A673 (cell line): ENCODE measurements around the gene RRP1. TPM values are rescaled to one million over a fixed set of nuclear protein-coding genes. Genes with fewer than 3 reads are reported as not detected.

ENCODE experiments used
- BruUV-seq: library from RNA; stranded (reverse); fragments of 400-500 nt; replicated peaks from 2 replicates; lab custom pipeline; 2021; lab: Mats Ljungman, UMichigan
- CTCF ChIA-PET: fragments of 300-600 bp; sonication (Branson Sonifier 250); formaldehyde crosslinking; loops from one replicate; lab custom pipeline; 2022; ENCODE audit warnings: antibody characterized with exemption; lab: Charles Lee
- POLR2A ChIA-PET: fragments of 300-600 bp; sonication (Branson Sonifier 250); formaldehyde crosslinking; loops from one replicate; lab custom pipeline; 2022; ENCODE audit warnings: antibody characterized with exemption; ENCODE audit not compliant: low non-redundant PET; lab: Charles Lee
- DNase-seq: peaks from one replicate; pipeline ENCODE4 v3.0.0-alpha.2; 2015; ENCODE audit warnings: low spot score
- H3K27ac ChIP-seq: fragments of 200-600 bp; sonication (generic); 2 replicates; pipeline ENCODE4 v1.5.1; 2016; ENCODE audit warnings: mixed run types, low read depth, mild to moderate bottlenecking, mixed read lengths, antibody characterized with exemption, low read length; ENCODE audit not compliant: poor library complexity, severe bottlenecking
- H3K27me3 ChIP-seq: fragments of 200-600 bp; sonication (generic); replicated peaks from 2 replicates; pipeline ENCODE4 v1.6.1; 2017; ENCODE audit warnings: mixed run types, low read depth, mild to moderate bottlenecking, mixed read lengths, antibody characterized with exemption, low read length; ENCODE audit not compliant: insufficient read depth, poor library complexity
- H3K36me3 ChIP-seq: fragments of 200-600 bp; sonication (generic); 2 replicates; pipeline ENCODE4 v1.6.1; 2016; ENCODE audit warnings: mixed run types, mild to moderate bottlenecking, mixed read lengths, antibody characterized with exemption, low read length; ENCODE audit not compliant: insufficient read depth, poor library complexity, severe bottlenecking
- H3K4me1 ChIP-seq: fragments of 200-600 bp; sonication (generic); 2 replicates; pipeline ENCODE4 v1.6.1; 2017; ENCODE audit warnings: mixed run types, mild to moderate bottlenecking, mixed read lengths, antibody characterized with exemption, low read length; ENCODE audit not compliant: insufficient read depth, poor library complexity, severe bottlenecking
- H3K4me3 ChIP-seq: fragments of 200-600 bp; sonication (generic); 2 replicates; pipeline ENCODE4 v1.5.1; 2016; ENCODE audit warnings: low read depth, mixed run types, mild to moderate bottlenecking, mixed read lengths, low read length; ENCODE audit not compliant: poor library complexity, severe bottlenecking
- H3K9me3 ChIP-seq: fragments of 200-600 bp; sonication (generic); 2 replicates; pipeline ENCODE4 v1.6.1; 2016; ENCODE audit warnings: mixed run types, low read depth, mild to moderate bottlenecking, mixed read lengths, antibody characterized with exemption, low read length; ENCODE audit not compliant: poor library complexity, severe bottlenecking
- CTCF ChIP-seq: fragments of 300-800, 200-600 bp; sonication (generic); conservative IDR thresholded peaks from 2 replicates; pipeline ENCODE4 v1.5.1; 2017; ENCODE audit warnings: low read depth, mild to moderate bottlenecking, antibody characterized with exemption, low read length, moderate library complexity, mixed read lengths
- EZH2 ChIP-seq: fragments of 200-600 bp; sonication (generic); IDR thresholded peaks from 2 replicates; pipeline ENCODE4 v1.6.1; 2017; ENCODE audit warnings: borderline replicate concordance, low read depth, mild to moderate bottlenecking, mixed read lengths, antibody characterized with exemption, low read length; ENCODE audit not compliant: poor library complexity, severe bottlenecking
- intact Hi-C: fragments of 100-400 bp; cut with micrococcal nuclease; formaldehyde crosslinking; loops from one replicate; pipeline ENCODE4 v1.10.0; 2022; ENCODE audit not compliant: unreplicated experiment
- total RNA-seq: library from RNA; stranded (reverse); gene quantifications from 2 replicates; pipeline ENCODE4 v1.2.3, GENCODE V29; 2021

The RRP1 gene
- total RNA-seq, 1 experiment from 2014 or later: 86.4 TPM

DNA sequence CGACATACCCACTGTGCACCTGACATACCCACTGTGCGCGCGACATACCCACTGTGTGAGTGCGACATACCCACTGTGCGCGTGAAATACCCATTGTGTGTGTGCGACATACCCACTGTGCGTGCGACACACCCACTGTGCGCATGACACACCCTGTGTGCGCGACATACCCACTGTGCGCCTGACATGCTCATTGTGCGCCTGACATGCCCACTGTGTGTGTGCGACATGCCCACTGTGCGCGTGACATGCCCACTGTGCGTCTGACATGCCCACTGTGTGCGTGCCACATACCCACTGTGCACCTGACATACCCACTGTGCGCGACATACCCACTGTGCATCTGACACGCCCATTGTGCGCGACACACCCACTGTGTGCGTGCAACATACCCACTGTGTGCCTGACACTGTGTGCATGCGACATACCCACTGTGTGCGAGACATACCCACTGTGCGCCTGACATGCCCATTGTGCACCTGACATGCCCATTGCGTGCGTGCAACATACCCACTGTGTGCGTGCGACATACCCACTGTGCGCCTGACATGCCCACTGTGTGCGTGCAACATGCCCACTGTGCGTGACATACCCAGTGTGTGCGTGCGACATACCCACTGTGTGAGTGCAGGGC is 2.5 kb upstream of the RRP1 start:
- H3K4me3 ChIP-seq: no peak overlapping the region
- H3K9me3 ChIP-seq: no peaks in the 10 kb centered on the region
- intact Hi-C loops: no loop called here
- no peak for DNase-seq
- H3K27ac ChIP-seq: no peak overlapping the region
- peaks cover 12% of the 10 kb centered on the region for H3K4me1 ChIP-seq
- TF ChIP-seq CTCF: no peak
- no peak for TF ChIP-seq EZH2
- peaks cover 11% of the 10 kb centered on the region for H3K36me3 ChIP-seq
- no peaks in the 10 kb centered on the region for H3K27me3 ChIP-seq
- ChIA-PET POLR2A (no interaction called here), CTCF (no interaction called here)
- BruUV-seq: no TSS peak

GRCh38 chr21:43790010-43790524 is 690 bp downstream of the RRP1 start:
- ChIA-PET POLR2A (no interaction called here), CTCF (no interaction called here)
- no peaks in the 10 kb centered on the region for H3K27me3 ChIP-seq
- peaks cover 40% of the 10 kb centered on the region for H3K36me3 ChIP-seq
- H3K9me3 ChIP-seq: no peaks in the 10 kb centered on the region
- no TSS peak for BruUV-seq
- intact Hi-C loops: no loop called here
- H3K27ac ChIP-seq: peak overlapping the region; percentile 87
- peak overlapping the region; percentile 78 for H3K4me3 ChIP-seq
- TF ChIP-seq CTCF: no peak
- no peak for TF ChIP-seq EZH2
- H3K4me1 ChIP-seq: peaks cover 12% of the 10 kb centered on the region
- no peak for DNase-seq

GRCh38 chr21:43792406-43792805 is 3.0 kb downstream of the RRP1 start:
- ChIA-PET CTCF (no interaction called here), POLR2A (no interaction called here)
- no peak for DNase-seq
- Histone ChIP-seq H3K27ac (no peak overlapping the region), H3K9me3 (no peaks in the 10 kb centered on the region), H3K36me3 (peaks cover 63% of the 10 kb centered on the region), H3K4me3 (no peak overlapping the region), H3K27me3 (no peaks in the 10 kb centered on the region), H3K4me1 (peaks cover 12% of the 10 kb centered on the region)
- intact Hi-C loops: no loop called here
- no peak for TF ChIP-seq EZH2
- TF ChIP-seq CTCF: no peak
- no TSS peak for BruUV-seq
